NOMO-1 (cell line): Measurements from ENCODE around the gene BMP8B.
"Not testable (repeated sequence)": the region's sequence is repeated elsewhere in the genome, so short reads cannot be mapped to it uniquely, and the experiment has no call there.

Experiments
- DNase-seq, 2 experiments: peaks; one replicate each; lab custom pipeline; 2025; ENCODE audit not compliant: unreplicated experiment in 2 of 2; lab: John Stamatoyannopoulos, UW

Gene BMP8B

GRCh38 chr1:39788758-39789570 lies at the start of gene BMP8B:
Gene BMP8B (minus strand): TSS chr1:39788865. CDS start chr1:39788485, 380 bp downstream.
- DNase-seq = peak; percentile 72 to 85

DNA sequence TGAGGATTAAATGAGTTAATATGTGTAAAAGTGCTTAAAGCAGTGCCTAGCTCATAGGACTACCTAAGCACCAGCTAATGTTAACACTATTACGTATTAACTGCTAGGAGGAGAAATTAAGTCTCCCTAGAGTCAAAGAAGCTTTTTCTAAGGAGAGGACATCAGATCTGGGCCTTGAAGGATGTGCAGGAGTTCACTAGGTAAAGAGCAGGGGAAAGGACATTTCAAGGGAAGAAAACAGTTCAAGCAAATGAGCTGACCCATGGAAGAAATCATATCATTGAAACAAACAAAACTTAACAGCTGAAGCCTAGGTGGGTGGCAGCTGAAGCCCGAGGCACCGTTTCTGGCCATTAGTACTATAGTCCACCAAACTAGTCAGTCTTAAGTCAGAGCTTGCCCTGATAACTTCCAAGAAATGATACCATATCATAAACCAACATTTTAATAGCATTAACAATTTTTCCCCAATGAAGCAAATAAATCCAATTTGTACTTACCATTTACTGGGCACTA lies 48.0 kb upstream of the BMP8B start:
- DNase-seq = no peak

DNA sequence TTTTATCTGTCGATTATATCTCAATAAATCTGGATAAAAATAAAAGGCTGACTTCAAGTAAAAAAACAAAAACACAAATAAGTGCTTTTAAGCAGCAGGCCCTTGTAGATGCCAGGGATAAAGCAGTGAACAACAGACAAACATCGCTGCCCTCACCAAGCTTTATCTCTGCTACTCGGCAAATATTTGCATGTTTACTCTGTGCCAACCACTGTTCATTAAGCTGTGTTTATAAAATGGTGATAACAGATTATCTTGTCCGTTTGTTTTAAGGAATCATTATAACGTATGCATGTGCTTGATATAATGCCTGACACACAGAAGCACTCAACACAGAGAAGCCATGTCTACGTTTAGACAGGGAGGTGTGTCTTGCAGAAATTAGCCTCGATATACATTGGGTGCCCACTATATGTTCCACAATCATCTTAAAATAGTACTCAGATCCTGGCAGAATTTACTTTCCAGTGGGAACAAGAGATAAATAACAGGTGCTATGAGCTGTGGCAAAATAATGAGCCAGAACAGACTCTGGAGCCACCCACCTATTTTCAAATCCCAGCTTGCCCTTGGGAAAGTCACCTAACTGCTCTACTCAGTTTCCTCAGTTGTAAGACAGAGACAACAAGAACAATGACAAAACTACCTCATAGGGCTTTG lies 47.4 kb upstream of the BMP8B start:
- DNase-seq = no peak

- no peak for DNase-seq
Measured at GRCh38 chr1:39835110-39835509, 46.4 kb upstream of the BMP8B start.

- DNase-seq = peak; percentile 87 to 91
Measured at GRCh38 chr1:39833621-39834385, 45.1 kb upstream of the BMP8B start.

DNA sequence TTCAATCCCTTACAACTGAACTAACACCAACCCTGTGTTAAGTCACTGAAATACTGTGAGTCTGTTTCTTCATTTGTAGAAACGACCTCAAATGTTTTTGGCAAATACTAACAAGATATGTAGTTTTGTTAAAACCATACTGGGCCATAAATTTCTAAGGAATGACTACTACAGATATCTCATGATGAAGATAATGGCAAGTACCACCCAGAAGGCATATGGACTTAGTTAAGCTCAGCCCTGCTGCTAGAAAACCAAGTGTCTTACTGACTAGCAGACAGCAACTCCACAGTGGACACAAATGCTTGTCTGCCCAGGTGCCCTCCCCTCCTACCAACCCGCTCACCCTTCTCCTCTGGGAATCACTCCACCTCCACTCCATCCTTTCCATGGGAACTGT lies 44.5 kb upstream of the BMP8B start:
- no peak for DNase-seq

GRCh38 chr1:39832294-39832693 lies 43.6 kb upstream of the BMP8B start:
- DNase-seq = no peak

- no peak for DNase-seq
Measured at GRCh38 chr1:39829791-39830533, 41.3 kb upstream of the BMP8B start.

DNA sequence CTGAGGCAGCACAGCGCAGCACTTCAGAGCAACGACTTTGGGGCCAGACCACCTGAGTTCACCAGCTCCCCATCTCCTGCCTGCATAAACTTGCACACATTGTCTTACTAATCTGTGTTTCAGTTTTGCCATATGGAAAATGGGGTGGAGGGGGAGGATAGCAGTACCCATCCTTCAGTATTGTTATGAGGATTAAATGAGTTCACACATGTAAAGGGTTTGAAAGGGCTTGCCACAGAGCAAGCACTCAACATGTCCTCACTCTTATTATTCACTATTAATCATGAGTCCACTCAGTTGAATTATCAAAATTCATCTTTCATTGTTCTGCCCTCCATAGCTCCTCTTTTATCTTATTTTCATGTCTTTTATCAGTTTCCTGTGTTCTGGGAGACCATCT lies 40.1 kb upstream of the BMP8B start:
- DNase-seq = no peak

- DNase-seq = not testable (repeated sequence)
Measured at GRCh38 chr1:39828255-39828654, 39.6 kb upstream of the BMP8B start.

DNA sequence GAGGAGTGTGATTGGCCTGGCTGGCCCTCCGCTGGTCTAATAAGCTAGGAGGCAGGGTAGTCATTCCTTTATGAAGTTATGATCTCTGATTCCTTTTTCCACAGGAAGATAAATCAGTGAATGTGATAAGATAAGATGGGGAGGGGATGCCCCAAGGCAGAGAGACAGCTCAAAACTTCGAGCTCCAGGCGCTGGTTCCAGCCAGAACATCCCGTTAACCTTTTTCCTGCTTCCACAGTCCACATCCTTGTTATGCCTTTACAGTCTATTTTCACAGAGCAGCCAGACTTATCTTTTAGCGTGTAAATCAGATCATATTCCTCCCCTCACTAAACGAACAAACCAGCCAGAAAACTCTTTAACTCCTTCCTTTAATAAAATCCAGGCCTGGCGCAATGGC lies 38.5 kb upstream of the BMP8B start:
- no peak for DNase-seq

GRCh38 chr1:39826583-39826982 lies 37.9 kb upstream of the BMP8B start:
- DNase-seq = no peak

- peak in 1 of 2 experiments; percentile 37 for DNase-seq
Measured at GRCh38 chr1:39825432-39825941, 36.8 kb upstream of the BMP8B start.

GRCh38 chr1:39823450-39823849 lies 34.8 kb upstream of the BMP8B start:
- not testable (repeated sequence) for DNase-seq

GRCh38 chr1:39822146-39822545 lies 33.5 kb upstream of the BMP8B start:
- no peak for DNase-seq

DNA sequence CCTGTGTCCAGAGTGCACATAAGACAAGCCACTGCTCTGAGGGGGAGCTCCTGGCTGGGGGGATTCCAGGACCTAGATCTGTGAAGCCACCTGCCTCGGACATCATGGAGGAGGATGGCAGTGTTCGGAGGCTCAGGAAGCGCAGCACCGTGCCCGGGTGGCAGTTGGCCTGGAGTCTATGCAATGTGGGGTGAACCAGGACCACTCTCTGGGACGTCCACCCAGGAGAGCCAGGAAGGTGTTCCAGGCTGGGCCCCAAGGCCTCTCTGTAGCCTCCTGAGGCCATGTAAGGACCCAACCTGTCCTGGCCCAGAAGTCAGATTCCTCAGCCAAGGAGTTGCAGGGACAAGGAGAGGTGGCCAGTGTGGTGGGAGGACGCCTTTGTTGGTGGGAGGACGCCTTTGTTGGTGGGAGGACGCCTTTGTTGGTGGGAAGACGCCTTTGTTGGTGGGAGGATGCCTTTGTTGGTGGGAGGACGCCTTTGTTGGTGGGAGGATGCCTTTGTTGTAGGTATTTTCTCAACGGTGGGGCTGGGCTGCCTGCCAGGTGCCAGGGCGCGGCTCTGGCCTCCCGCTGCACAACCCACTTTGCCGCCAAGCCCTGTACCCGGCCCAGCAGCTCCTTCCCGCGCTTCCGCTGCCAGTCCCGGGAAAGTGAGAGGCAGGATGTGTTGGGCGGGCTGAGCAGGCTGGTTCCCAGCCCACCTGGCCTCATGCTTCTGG lies 30.6 kb upstream of the BMP8B start:
- no peak for DNase-seq

DNA sequence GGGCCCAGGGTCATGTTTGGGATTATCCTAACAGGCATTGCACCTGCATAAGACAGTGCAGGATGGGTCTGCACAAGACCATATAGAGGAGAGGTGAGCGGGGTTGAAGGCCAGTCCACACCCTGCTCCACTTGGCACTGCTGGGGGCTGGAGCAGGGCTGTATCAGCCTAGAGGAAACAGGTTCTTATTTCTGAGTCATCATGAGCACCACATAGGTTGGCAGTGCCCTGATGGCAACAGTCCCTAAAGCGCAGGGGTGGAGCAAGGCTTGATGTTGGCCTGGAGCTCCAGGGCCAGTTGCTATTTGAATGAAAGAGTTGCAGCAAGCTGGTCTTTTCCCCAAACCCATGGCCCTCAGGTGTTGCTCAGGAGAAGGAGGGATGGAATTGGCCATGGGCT lies 29.8 kb upstream of the BMP8B start:
- DNase-seq = no peak

- DNase-seq = peak; percentile 84 to 94
Measured at GRCh38 chr1:39817091-39817932, 28.6 kb upstream of the BMP8B start.
